ENCODE results near the gene HECW1. TPM values are rescaled to one million over a fixed set of nuclear protein-coding genes. Genes with fewer than 3 reads are reported as not detected.

The HECW1 gene
- total RNA-seq, 1 donor: 2.9 TPM

GRCh38 chr7:43192806-43193460, 80.5 kb downstream of the HECW1 start:
- Histone ChIP-seq H3K79me2 (ENCODE audit: insufficient read depth, low read length) (no peaks in the 10 kb centered on the region), H4K20me1 (ENCODE audit: insufficient read depth, low read length) (no peaks in the 10 kb centered on the region), H3K27me3 (ENCODE audit: insufficient read depth, low read length) (peaks cover 23% of the 10 kb centered on the region), H3K4me2 (ENCODE audit: insufficient read depth, low read length) (no peak overlapping the region), H3K4me1 (ENCODE audit: insufficient read depth, low read length) (no peaks in the 10 kb centered on the region), H3K4me3 (ENCODE audit: insufficient read depth, low read length) (no peak overlapping the region), H3K9me3 (ENCODE audit: low read depth, low read length) (no peaks in the 10 kb centered on the region), H3K36me3 (ENCODE audit: insufficient read depth, low read length) (no peaks in the 10 kb centered on the region), H3K27ac (ENCODE audit: low read depth, low read length) (no peak overlapping the region), H2AFZ (ENCODE audit: low read length) (no peak overlapping the region)
- DNase-seq (ENCODE audit: insufficient read length, low spot score, missing footprints): no peak
- TF ChIP-seq CTCF (IDR thresholded peaks at IDR 0.05; ENCODE audit: extremely low read depth, low read depth, low read length): no peak

GRCh38 chr7:43193893-43194292, 81.4 kb downstream of the HECW1 start:
- Histone ChIP-seq H3K4me1 (ENCODE audit: insufficient read depth, low read length) (no peaks in the 10 kb centered on the region), H2AFZ (ENCODE audit: low read length) (no peak overlapping the region), H3K79me2 (ENCODE audit: insufficient read depth, low read length) (no peaks in the 10 kb centered on the region), H3K36me3 (ENCODE audit: insufficient read depth, low read length) (no peaks in the 10 kb centered on the region), H3K27ac (ENCODE audit: low read depth, low read length) (no peak overlapping the region), H3K4me3 (ENCODE audit: insufficient read depth, low read length) (no peak overlapping the region), H3K4me2 (ENCODE audit: insufficient read depth, low read length) (no peak overlapping the region), H3K9me3 (ENCODE audit: low read depth, low read length) (no peaks in the 10 kb centered on the region), H3K27me3 (ENCODE audit: insufficient read depth, low read length) (peaks cover 23% of the 10 kb centered on the region), H4K20me1 (ENCODE audit: insufficient read depth, low read length) (no peaks in the 10 kb centered on the region)
- no peak for TF ChIP-seq CTCF (IDR thresholded peaks at IDR 0.05; ENCODE audit: extremely low read depth, low read depth, low read length)
- DNase-seq (ENCODE audit: insufficient read length, low spot score, missing footprints): no peak

- Histone ChIP-seq H3K4me1 (ENCODE audit: insufficient read depth, low read length) (no peaks in the 10 kb centered on the region), H3K4me3 (ENCODE audit: insufficient read depth, low read length) (no peak overlapping the region), H3K4me2 (ENCODE audit: insufficient read depth, low read length) (no peak overlapping the region), H3K36me3 (ENCODE audit: insufficient read depth, low read length) (no peaks in the 10 kb centered on the region), H4K20me1 (ENCODE audit: insufficient read depth, low read length) (no peaks in the 10 kb centered on the region), H2AFZ (ENCODE audit: low read length) (no peak overlapping the region), H3K9me3 (ENCODE audit: low read depth, low read length) (no peaks in the 10 kb centered on the region), H3K79me2 (ENCODE audit: insufficient read depth, low read length) (no peaks in the 10 kb centered on the region), H3K27me3 (ENCODE audit: insufficient read depth, low read length) (peaks cover 23% of the 10 kb centered on the region), H3K27ac (ENCODE audit: low read depth, low read length) (no peak overlapping the region)
- no peak for DNase-seq (ENCODE audit: insufficient read length, low spot score, missing footprints)
- TF ChIP-seq CTCF (IDR thresholded peaks at IDR 0.05; ENCODE audit: extremely low read depth, low read depth, low read length): no peak
These were observed 82.8 kb downstream of the HECW1 start for GRCh38 chr7:43195256-43195655.

GRCh38 chr7:43195768-43196167, 83.3 kb downstream of the HECW1 start:
- Histone ChIP-seq H3K36me3 (ENCODE audit: insufficient read depth, low read length) (no peaks in the 10 kb centered on the region), H3K4me1 (ENCODE audit: insufficient read depth, low read length) (no peaks in the 10 kb centered on the region), H4K20me1 (ENCODE audit: insufficient read depth, low read length) (no peaks in the 10 kb centered on the region), H3K27ac (ENCODE audit: low read depth, low read length) (no peak overlapping the region), H3K4me3 (ENCODE audit: insufficient read depth, low read length) (no peak overlapping the region), H2AFZ (ENCODE audit: low read length) (no peak overlapping the region), H3K4me2 (ENCODE audit: insufficient read depth, low read length) (no peak overlapping the region), H3K9me3 (ENCODE audit: low read depth, low read length) (no peaks in the 10 kb centered on the region), H3K27me3 (ENCODE audit: insufficient read depth, low read length) (peaks cover 21% of the 10 kb centered on the region), H3K79me2 (ENCODE audit: insufficient read depth, low read length) (no peaks in the 10 kb centered on the region)
- DNase-seq (ENCODE audit: insufficient read length, low spot score, missing footprints): no peak
- no peak for TF ChIP-seq CTCF (IDR thresholded peaks at IDR 0.05; ENCODE audit: extremely low read depth, low read depth, low read length)
